Thymus (tissue), 11 donors: Measurements from ENCODE around the gene CEACAM1. TPM values are rescaled to one million over a fixed set of nuclear protein-coding genes. Genes with fewer than 3 reads are reported as not detected.
"Not testable (repeated sequence)": the region's sequence is repeated elsewhere in the genome, so short reads cannot be mapped to it uniquely, and the experiment has no call there.

Source experiments
- DNase-seq, 9 donors: peaks; one replicate each; pipeline ENCODE4 v3.0.0-alpha.2; 2013; ENCODE audit warnings: low spot score in 9 of 9, low read depth in 6 of 9, missing footprints in 1 of 9
- H3K27ac ChIP-seq, 2 donors: one replicate each; pipeline ENCODE4 v1.5.1; 2013; ENCODE audit warnings: control low read depth in 1 of 2, low read depth in 1 of 2, low read length in 1 of 2, mild to moderate bottlenecking in 1 of 2, moderate library complexity in 1 of 2
- H3K27me3 ChIP-seq, 2 donors: one replicate each; pipeline ENCODE4 v1.5.1; 2013; ENCODE audit warnings: low read length in 1 of 2; ENCODE audit not compliant: control insufficient read depth in 2 of 2, insufficient read depth in 1 of 2
- H3K36me3 ChIP-seq, 2 donors: one replicate each; pipeline ENCODE4 v1.5.1; 2013; ENCODE audit warnings: low read length in 1 of 2, mild to moderate bottlenecking in 1 of 2, moderate library complexity in 1 of 2; ENCODE audit not compliant: control insufficient read depth in 2 of 2, insufficient read depth in 2 of 2
- H3K4me1 ChIP-seq, 2 donors: one replicate each; pipeline ENCODE4 v1.5.1; 2013; ENCODE audit warnings: low read length in 2 of 2; ENCODE audit not compliant: control insufficient read depth in 2 of 2, insufficient read depth in 2 of 2
- H3K4me3 ChIP-seq, 2 donors: one replicate each; pipeline ENCODE4 v1.5.1; 2013; ENCODE audit warnings: low read length in 2 of 2, control low read depth in 1 of 2, mild to moderate bottlenecking in 1 of 2
- H3K9me3 ChIP-seq, 2 donors: one replicate each; pipeline ENCODE4 v1.5.1; 2013; ENCODE audit warnings: low read length in 1 of 2, mild to moderate bottlenecking in 1 of 2; ENCODE audit not compliant: control insufficient read depth in 2 of 2, insufficient read depth in 1 of 2
- WGBS: extraction: QIAGEN DNeasy Blood & Tissue Kit; methylation state at CpG from one replicate; pipeline ENCODE4 v1.1.7; 2013; 5-methylcytosine and 5-hydroxymethylcytosine counted together
- polyA plus RNA-seq: library from polyadenylated mRNA; stranded (reverse); fragments of 200-250 nt; gene quantifications from one replicate; pipeline ENCODE4 v1.2.3, GENCODE V29; 2013
- total RNA-seq: library from RNA; stranded (reverse); fragments of 120-200 nt; gene quantifications from one replicate; pipeline ENCODE4 v1.2.4, GENCODE V29; 2013
- donor health status: healthy.

Gene CEACAM1
- total and polyA plus RNA-seq, 2 donors = 1.3 to 2.0 TPM

DNA sequence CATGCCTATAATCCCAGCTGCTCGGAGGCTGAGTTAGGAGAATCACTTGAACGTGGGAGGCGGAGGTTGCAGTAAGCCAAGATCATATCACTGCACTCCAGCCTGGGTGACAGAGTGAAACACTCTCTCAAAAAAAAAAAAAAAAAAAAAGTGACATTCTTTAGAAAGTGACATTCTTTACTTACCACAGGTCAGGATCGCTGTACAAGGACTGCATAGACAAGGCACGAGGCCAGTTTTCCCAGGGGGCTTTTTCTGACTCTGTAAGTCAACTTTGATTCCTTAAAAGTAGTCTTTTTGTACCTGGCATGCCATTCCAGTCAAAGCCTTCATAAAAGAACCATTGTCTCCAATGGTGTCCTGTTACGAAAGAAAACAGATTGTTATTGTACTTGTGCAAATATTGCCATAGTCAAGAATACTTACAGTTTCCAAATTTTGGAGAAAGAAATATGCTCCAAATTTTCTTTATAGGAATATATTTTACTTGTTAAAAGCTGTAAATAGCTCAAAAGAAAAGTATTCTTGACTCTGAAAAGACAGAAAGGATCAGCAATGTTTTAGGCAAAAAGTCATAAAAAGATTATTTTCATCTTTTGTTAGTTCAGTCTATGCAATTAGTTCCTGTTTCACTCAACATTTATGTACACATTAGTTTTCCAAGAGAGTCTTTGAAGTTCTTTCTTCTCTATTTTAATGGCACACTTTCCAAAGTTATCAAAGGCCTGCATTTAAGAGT lies 39.3 kb downstream of the CEACAM1 start:
- Histone ChIP-seq H3K27ac (no peak overlapping the region), H3K36me3 (no peaks in the 10 kb centered on the region), H3K4me3 (no peak overlapping the region), H3K9me3 (no peaks in the 10 kb centered on the region), H3K27me3 (no peaks in the 10 kb centered on the region), H3K4me1 (no peaks in the 10 kb centered on the region)
- WGBS = 97% methylated on average over 6 of the region's 6 CpGs
- no peak for DNase-seq

DNA sequence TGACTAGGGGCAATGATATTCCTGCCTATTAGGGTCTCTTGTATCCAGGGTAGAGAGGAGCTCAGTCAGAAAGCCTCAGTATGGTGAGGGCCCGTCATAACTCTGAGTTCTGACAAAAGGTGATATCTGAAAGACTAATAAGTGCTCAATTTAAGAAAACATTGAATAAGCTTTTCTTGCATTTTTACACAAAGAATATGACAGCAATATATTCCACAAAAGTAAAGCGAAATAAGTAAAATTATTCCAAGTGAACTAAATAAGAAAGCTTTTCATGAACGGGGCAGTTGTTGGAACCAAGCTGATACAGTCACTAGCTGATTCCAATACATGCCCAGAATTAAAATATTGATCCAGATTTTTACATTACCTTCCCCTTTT lies 40.5 kb downstream of the CEACAM1 start:
- Histone ChIP-seq H3K9me3 (no peaks in the 10 kb centered on the region), H3K36me3 (no peaks in the 10 kb centered on the region), H3K4me3 (no peak overlapping the region), H3K27ac (no peak overlapping the region), H3K27me3 (no peaks in the 10 kb centered on the region), H3K4me1 (no peaks in the 10 kb centered on the region)
- no peak for DNase-seq
- WGBS = 98% methylated on average over 3 of the region's 3 CpGs

DNA sequence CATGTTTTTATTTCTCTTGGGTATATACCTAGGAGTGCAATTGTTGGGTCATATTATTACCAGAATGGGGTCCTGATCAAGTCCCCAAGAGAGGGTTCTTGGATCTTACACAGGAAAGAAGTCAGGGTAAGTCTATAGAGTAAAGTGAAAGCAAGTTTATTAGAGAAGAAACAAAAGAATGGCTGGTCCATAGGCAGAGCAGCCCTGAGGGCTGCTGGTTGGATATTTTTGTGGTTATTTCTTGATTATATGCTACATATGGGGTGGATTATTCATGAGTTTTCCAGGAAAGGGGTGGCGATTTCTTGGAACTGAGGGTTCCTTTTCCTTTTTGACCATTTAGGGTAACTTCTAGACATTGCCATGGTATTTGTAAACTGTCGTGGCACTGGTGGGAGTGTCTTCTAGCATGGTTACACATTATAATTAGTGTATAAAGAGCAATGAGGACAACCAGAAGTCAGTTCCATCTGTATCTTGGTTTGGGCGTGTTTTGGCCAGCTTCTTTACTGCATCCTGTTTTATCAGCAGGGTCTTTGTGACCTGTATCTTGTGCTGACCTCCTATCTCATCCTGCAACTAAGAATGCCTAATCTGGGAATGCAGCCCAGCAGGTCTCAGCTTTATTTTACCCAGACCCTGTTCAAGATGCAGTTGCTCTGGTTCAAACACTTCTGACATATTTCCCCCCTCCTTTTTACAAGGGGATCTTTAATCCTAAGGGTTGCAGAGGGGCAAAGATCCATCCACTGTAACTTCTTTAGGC lies 41.1 kb downstream of the CEACAM1 start:
- no peaks in the 10 kb centered on the region for H3K27me3 ChIP-seq
- H3K36me3 ChIP-seq = no peaks in the 10 kb centered on the region
- H3K4me1 ChIP-seq = no peaks in the 10 kb centered on the region
- no peak for DNase-seq
- no peak overlapping the region for H3K4me3 ChIP-seq
- H3K9me3 ChIP-seq = no peaks in the 10 kb centered on the region
- 95% methylated on average over 3 of the region's 3 CpGs for WGBS
- no peak overlapping the region for H3K27ac ChIP-seq

DNA sequence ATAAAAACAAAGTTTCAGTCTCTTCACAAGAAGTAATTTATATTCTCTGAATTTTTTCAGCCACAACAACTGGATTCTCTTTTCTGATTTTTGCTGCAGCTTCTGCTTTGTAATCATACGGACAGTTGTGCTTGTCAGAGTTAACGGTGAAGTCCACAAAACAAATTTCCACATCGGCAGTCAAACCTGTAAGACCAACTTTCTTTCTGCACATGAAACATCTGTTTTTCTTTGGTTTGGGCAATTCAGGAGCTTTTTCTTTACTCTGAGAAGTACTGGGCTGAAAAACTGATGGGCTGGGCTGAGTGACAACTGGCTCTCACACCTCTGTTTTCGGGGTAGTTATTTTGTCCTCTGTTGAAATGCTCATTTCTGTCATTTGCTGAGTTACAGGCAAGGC lies 43.2 kb downstream of the CEACAM1 start:
- H3K4me1 ChIP-seq, H3K36me3 ChIP-seq, H3K27ac ChIP-seq, H3K9me3 ChIP-seq, H3K27me3 ChIP-seq, H3K4me3 ChIP-seq, DNase-seq: not testable (repeated sequence)
- 92% methylated on average over 4 of the region's 4 CpGs for WGBS

DNA sequence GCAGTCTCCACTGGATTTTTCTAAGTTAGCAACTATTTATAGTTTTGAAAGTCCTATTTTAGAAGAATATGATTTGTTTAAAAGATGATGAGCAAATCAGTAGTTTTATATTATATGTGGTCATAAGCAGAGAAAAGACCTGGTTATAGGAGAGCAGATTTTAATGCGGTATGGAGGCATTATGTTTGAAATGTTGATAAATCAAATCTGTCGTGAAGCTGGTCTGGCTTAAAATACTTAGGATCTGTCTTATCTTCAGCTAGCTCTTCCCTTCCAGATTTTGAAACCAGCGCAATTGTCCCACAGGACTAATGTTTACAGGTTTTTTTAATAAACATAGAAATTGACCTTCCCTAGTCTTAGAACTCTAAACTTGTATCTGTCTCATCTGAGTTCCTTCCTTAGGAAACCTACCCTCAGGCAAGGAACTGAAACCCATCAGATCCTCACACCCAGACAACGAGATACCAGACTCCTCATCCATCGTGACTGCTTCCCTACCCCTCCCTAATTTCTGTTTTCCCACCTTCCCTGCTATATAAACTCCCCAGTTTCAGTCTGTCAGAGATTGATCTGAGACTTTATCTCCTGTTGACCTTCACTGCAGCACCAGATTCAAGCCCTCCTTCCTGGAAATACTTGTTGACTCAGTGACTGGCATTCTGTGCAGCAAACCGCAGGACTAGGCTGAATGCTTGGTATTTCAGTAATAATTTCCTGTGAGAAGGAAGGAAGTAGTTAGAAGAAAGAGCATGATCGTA lies 47.8 kb downstream of the CEACAM1 start:
- H3K4me1 ChIP-seq = no peaks in the 10 kb centered on the region
- no peaks in the 10 kb centered on the region for H3K36me3 ChIP-seq
- no peaks in the 10 kb centered on the region for H3K27me3 ChIP-seq
- no peak overlapping the region for H3K4me3 ChIP-seq
- peak in 1 of 9 donors; percentile 13 for DNase-seq
- 63% methylated on average over 7 of the region's 7 CpGs for WGBS
- H3K9me3 ChIP-seq = no peaks in the 10 kb centered on the region
- H3K27ac ChIP-seq = no peak overlapping the region

DNA sequence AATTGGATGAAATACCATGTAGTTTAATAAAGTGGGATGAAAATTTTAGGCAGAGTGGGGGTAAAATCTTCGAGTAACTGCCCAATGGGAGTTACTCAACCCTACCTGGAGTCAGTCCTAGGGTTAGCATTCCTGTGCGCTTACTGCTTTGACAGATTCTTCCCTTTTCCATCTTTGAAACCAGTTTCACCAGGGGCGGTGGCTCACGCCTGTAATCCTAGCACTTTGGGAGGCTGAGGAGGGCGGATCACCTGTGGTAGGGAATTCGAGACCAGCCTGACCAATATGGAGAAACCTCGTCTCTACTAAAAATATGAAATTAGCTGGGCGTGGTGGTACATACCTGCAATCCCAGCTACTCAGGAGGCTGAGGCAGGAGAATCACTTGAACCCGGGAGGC lies 48.5 kb downstream of the CEACAM1 start:
- H3K4me3 ChIP-seq = no peak overlapping the region
- H3K27me3 ChIP-seq = no peaks in the 10 kb centered on the region
- H3K27ac ChIP-seq = no peak overlapping the region
- H3K36me3 ChIP-seq = no peaks in the 10 kb centered on the region
- no peaks in the 10 kb centered on the region for H3K9me3 ChIP-seq
- 94% methylated on average over 9 of the region's 9 CpGs for WGBS
- DNase-seq = no peak
- no peaks in the 10 kb centered on the region for H3K4me1 ChIP-seq

DNA sequence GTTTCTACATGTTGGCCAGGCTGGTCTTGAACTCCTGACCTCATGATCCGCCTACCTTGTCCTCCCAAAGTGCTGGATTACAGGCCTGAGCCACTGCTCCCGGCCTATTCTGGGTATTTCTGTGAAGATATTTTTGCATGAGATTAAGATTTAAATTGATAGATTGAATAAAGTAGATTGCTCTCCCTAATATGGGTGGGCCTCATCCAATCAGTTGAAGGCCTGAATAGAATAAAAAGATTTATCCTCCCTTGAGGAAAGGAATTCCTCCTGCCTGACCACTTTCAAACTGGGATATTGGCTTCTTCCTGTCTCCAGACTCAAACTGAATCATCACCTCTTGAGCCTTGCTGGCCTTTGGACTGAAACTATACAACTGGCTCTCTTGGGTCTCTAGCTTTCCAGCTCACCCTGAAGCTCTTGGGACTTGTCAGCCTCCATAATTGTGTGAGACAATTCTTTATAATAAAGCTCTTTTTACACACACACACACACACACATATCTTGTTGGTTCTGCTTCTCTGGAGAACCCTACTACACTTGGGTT lies 49.4 kb downstream of the CEACAM1 start:
- H3K9me3 ChIP-seq = no peaks in the 10 kb centered on the region
- WGBS = 97% methylated on average over 2 of the region's 2 CpGs
- H3K4me3 ChIP-seq = no peak overlapping the region
- no peak overlapping the region for H3K27ac ChIP-seq
- H3K4me1 ChIP-seq = no peaks in the 10 kb centered on the region
- no peaks in the 10 kb centered on the region for H3K27me3 ChIP-seq
- H3K36me3 ChIP-seq = no peaks in the 10 kb centered on the region
- DNase-seq = no peak

DNA sequence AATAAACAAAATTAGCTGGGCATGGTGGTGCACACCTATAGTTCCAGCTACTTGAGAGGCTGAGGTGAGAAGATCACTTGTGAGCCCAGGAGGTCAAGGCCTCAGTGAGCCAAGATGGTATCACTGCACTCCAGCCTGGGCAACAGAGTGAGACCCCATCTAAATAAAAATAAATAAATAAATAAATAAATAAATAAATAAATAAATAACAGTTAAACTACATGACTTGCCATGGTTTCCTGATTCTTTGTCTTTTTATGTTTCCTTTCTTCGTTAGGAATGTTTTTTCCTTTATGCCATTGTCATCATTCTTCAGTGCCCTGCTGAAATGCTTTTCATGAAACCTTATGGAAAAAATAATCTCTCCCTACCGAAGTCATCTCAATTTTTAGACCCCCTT lies 50.3 kb downstream of the CEACAM1 start:
- DNase-seq = no peak
- H3K36me3 ChIP-seq = no peaks in the 10 kb centered on the region
- no peak overlapping the region for H3K4me3 ChIP-seq
- H3K4me1 ChIP-seq = no peaks in the 10 kb centered on the region
- H3K27me3 ChIP-seq = no peaks in the 10 kb centered on the region
- H3K27ac ChIP-seq = no peak overlapping the region
- 95% methylated on average over 2 of the region's 2 CpGs for WGBS
- H3K9me3 ChIP-seq = no peaks in the 10 kb centered on the region

DNA sequence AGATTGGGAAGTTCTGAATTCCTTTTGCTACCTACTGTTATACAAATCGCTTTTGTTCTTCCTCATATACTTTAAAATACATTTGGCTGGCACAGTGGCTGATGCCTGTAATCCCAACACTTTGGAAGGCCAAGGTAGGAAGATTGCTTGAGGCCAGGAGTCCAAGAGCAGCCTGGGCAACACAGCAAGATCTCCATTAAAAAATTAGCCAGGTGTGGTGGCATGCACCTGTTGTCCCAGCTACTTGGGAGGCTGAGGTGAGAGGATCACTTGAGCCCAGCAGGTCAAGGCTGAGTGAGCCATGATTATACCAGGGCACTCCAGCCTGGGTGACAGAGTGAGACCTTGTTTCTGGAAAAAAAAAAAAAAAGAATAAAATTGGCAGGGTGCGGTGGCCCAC lies 51.2 kb downstream of the CEACAM1 start:
- 99% methylated on average over 2 of the region's 2 CpGs for WGBS
- no peaks in the 10 kb centered on the region for H3K36me3 ChIP-seq
- no peak overlapping the region for H3K27ac ChIP-seq

More for the DNA sequence above, 51.2 kb downstream of the CEACAM1 start:
- Histone ChIP-seq H3K4me1 (no peaks in the 10 kb centered on the region), H3K27me3 (no peaks in the 10 kb centered on the region), H3K9me3 (no peaks in the 10 kb centered on the region), H3K4me3 (no peak overlapping the region)
- no peak for DNase-seq
